Lung (tissue), 12 donors: Measurements from ENCODE around the gene ASZ1. TPM values are rescaled to one million over a fixed set of nuclear protein-coding genes. Genes with fewer than 3 reads are reported as not detected.
A peak's percentile ranks its signal among the peaks of the same experiment; 100 is the strongest.

Source experiments
- ATAC-seq: fragments of 200-7000 bp; cut with Tn5 transposase; one replicate; pipeline ENCODE4 v1.9.1; 2020; ENCODE audit warnings: moderate number of reproducible peaks; ENCODE audit not compliant: insufficient read depth, low FRiP score
- DNase-seq, 3 donors: peaks; one replicate each; pipeline ENCODE4 v3.0.0-alpha.2; 2013 to 2017
- H3K27ac ChIP-seq, 2 donors: one replicate each; pipeline ENCODE4 v1.5.1; 2013; ENCODE audit warnings: mild to moderate bottlenecking in 2 of 2, moderate library complexity in 2 of 2, control low read depth in 1 of 2, inconsistent platforms in 1 of 2, low read depth in 1 of 2, low read length in 1 of 2
- H3K27me3 ChIP-seq, 3 donors: one replicate each; pipeline ENCODE4 v1.5.1; 2013; ENCODE audit warnings: low read length in 2 of 3; ENCODE audit not compliant: control insufficient read depth in 3 of 3, insufficient read depth in 3 of 3
- H3K36me3 ChIP-seq, 4 donors: one replicate each; pipeline ENCODE4 v1.5.1; 2013; ENCODE audit warnings: low read length in 4 of 4, mild to moderate bottlenecking in 1 of 4, moderate library complexity in 1 of 4; ENCODE audit not compliant: control insufficient read depth in 4 of 4, insufficient read depth in 4 of 4
- H3K4me1 ChIP-seq, 5 donors: one replicate each; pipeline ENCODE4 v1.5.1; 2013; ENCODE audit warnings: low read length in 5 of 5, mild to moderate bottlenecking in 2 of 5, moderate library complexity in 1 of 5; ENCODE audit not compliant: control insufficient read depth in 5 of 5, insufficient read depth in 5 of 5
- H3K4me3 ChIP-seq: one replicate; pipeline ENCODE4 v1.5.1; 2013; ENCODE audit warnings: mild to moderate bottlenecking, control low read depth, moderate library complexity
- H3K9ac ChIP-seq, 2 donors: one replicate each; pipeline ENCODE4 v1.5.1; 2013; ENCODE audit warnings: low read length in 2 of 2, control low read depth in 1 of 2; ENCODE audit not compliant: insufficient read depth in 1 of 2
- H3K9me3 ChIP-seq, 4 donors: one replicate each; pipeline ENCODE4 v1.5.1; 2013; ENCODE audit warnings: low read length in 3 of 4, mild to moderate bottlenecking in 1 of 4, moderate library complexity in 1 of 4; ENCODE audit not compliant: control insufficient read depth in 4 of 4, insufficient read depth in 3 of 4
- WGBS, 2 donors: extraction: QIAGEN DNeasy Blood & Tissue Kit; methylation state at CpG; one replicate each; pipeline ENCODE4 v1.1.7; 2013; 5-methylcytosine and 5-hydroxymethylcytosine counted together
- polyA plus RNA-seq, 2 donors: library from polyadenylated mRNA; stranded (reverse); fragments of 200-250 nt; gene quantifications; one replicate each; pipeline ENCODE4 v1.2.1, GENCODE V29; 2013
- total RNA-seq, 2 donors: library from RNA; depleted of rRNA in 1 of 2; stranded (reverse); fragments of >200 nt in 1 of 2; gene quantifications; one replicate each; pipeline ENCODE4 v1.2.1, GENCODE V29; 2014 to 2021
- TF ChIP-seq, protein P1 (sequence below): IDR thresholded peaks from 2 replicates; pipeline ENCODE4 v1.5.1; 2012; ENCODE audit warnings: mild to moderate bottlenecking; ENCODE audit errors: control extremely low read depth, extremely low read depth
- donor health status: control.
- donor health status: control.
- donor health status: Bipolar disorder and iron deficiency.
- donor health status: healthy.
- donor health status: DM: yes; HTN: yes; CAD: no.

Gene ASZ1
- total and polyA plus RNA-seq, 4 donors, result 0.05 to 0.40 (median 0.11) TPM

DNA sequence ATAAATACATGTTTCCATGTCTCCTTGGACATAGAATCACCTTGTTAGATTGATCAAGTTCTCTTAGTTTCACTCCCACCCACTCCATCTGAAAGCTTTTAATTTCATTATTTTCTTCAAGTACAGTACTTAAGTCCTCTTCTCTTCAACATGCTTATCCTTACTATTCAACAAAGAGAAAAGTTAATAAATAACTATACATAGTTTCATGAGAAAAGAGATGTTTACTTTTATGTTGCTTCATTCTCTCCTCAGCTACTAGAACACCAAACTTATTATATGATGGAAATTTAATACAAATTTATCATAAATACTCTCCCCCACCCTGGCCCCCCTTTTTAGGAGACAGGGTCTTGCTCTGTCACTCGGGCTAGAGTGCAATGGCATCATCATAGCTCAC lies 33.5 kb downstream of the ASZ1 start:
- peaks cover 0 to 4% (median 2%) of the 10 kb centered on the region in 4 donors for H3K9me3 ChIP-seq
- DNase-seq (no peak), ATAC-seq (no peak)
- no peak overlapping the region for H3K9ac ChIP-seq
- WGBS, 2 donors, result 72 to 76% methylated on average over 1 of the region's 1 CpG
- no peak overlapping the region for H3K27ac ChIP-seq
- TF ChIP-seq, protein P1, sequence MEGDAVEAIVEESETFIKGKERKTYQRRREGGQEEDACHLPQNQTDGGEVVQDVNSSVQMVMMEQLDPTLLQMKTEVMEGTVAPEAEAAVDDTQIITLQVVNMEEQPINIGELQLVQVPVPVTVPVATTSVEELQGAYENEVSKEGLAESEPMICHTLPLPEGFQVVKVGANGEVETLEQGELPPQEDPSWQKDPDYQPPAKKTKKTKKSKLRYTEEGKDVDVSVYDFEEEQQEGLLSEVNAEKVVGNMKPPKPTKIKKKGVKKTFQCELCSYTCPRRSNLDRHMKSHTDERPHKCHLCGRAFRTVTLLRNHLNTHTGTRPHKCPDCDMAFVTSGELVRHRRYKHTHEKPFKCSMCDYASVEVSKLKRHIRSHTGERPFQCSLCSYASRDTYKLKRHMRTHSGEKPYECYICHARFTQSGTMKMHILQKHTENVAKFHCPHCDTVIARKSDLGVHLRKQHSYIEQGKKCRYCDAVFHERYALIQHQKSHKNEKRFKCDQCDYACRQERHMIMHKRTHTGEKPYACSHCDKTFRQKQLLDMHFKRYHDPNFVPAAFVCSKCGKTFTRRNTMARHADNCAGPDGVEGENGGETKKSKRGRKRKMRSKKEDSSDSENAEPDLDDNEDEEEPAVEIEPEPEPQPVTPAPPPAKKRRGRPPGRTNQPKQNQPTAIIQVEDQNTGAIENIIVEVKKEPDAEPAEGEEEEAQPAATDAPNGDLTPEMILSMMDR, result no peak
- H3K27me3 ChIP-seq, result no peaks in the 10 kb centered on the region
- H3K4me1 ChIP-seq, result peaks cover 0 to 17% (median 0%) of the 10 kb centered on the region in 5 donors
- H3K4me3 ChIP-seq, result no peak overlapping the region
- H3K36me3 ChIP-seq, result no peaks in the 10 kb centered on the region

DNA sequence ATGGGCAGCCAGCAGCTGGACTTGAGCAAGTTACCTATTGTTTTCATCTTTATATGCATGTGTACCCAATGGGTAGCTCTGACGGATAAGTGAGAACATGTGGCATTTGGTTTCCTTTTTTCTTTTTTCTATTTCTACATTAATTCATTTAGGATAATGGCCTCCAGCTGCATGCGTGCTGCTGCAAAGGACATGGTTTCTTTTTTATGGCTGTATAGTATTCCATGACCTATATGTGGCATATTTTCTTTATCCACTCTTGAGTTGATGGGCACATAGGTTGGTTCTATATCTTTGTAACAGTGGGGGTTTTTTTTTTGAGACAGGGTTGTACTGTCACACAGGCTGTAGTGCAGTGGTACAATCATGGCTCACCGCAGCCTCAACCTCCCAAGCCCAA lies 37.4 kb downstream of the ASZ1 start:
- H3K27me3 ChIP-seq, result no peaks in the 10 kb centered on the region
- H3K36me3 ChIP-seq, result no peaks in the 10 kb centered on the region
- no peak for ATAC-seq
- H3K9ac ChIP-seq, result no peak overlapping the region
- TF ChIP-seq, protein P1, result no peak
- peaks cover 0 to 8% (median 2%) of the 10 kb centered on the region in 4 donors for H3K9me3 ChIP-seq
- peaks cover 0 to 12% (median 0%) of the 10 kb centered on the region in 5 donors for H3K4me1 ChIP-seq
- no peak for DNase-seq
- H3K4me3 ChIP-seq, result no peak overlapping the region
- H3K27ac ChIP-seq, result no peak overlapping the region
- WGBS, 2 donors, result 98 to 99% methylated on average over 3 of the region's 3 CpGs

DNA sequence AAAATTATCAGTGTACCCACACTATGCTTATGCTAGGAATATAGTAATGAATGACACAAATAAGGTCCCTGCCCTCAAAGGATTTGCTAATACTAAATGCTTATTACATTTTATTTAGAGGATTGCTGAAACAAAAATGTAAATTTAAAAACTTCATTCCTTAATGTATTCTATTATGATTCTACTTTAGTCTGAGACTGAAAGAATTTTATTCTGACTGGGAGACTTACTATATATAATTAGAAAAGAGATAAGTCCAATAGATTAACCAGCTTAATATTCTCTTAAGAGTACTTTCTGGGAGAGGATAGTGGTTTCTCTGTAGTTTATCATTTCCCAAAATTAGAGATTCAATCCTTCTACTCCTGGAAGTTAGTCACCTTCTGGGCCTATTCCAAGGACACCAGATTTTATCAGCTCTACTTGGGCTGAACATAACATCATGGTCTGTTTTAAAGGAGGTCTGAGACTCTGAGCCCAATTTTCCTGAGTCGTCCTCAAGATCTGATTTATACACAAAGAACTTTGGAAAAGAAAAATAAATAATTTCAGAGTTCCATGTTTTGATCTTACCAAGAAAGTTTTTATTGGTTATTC lies 41.1 kb downstream of the ASZ1 start:
- Histone ChIP-seq H3K27me3 (no peaks in the 10 kb centered on the region), H3K9me3 (peaks cover 0 to 8% (median 2%) of the 10 kb centered on the region in 4 donors), H3K4me3 (no peak overlapping the region), H3K9ac (peak overlapping the region in 1 of 2 donors; percentile 66), H3K36me3 (no peaks in the 10 kb centered on the region), H3K27ac (no peak overlapping the region), H3K4me1 (peaks cover 0 to 23% (median 0%) of the 10 kb centered on the region in 5 donors)
- DNase-seq, result no peak
- TF ChIP-seq, protein P1, result no peak
- WGBS, 2 donors, result 81 to 84% methylated on average over 1 of the region's 1 CpG
- ATAC-seq, result no peak
